Activated T-cell treated with anti-CD3 and anti-CD28 coated beads for 4 hours (primary cell): Measurements from ENCODE around the gene CGB8.
A peak's percentile ranks its signal among the peaks of the same experiment; 100 is the strongest.
"Not testable (repeated sequence)": the region's sequence is repeated elsewhere in the genome, so short reads cannot be mapped to it uniquely, and the experiment has no call there.

Experiments
- DNase-seq: peaks from one replicate; pipeline ENCODE4 v3.0.0-alpha.2; 2020

The CGB8 gene

DNA sequence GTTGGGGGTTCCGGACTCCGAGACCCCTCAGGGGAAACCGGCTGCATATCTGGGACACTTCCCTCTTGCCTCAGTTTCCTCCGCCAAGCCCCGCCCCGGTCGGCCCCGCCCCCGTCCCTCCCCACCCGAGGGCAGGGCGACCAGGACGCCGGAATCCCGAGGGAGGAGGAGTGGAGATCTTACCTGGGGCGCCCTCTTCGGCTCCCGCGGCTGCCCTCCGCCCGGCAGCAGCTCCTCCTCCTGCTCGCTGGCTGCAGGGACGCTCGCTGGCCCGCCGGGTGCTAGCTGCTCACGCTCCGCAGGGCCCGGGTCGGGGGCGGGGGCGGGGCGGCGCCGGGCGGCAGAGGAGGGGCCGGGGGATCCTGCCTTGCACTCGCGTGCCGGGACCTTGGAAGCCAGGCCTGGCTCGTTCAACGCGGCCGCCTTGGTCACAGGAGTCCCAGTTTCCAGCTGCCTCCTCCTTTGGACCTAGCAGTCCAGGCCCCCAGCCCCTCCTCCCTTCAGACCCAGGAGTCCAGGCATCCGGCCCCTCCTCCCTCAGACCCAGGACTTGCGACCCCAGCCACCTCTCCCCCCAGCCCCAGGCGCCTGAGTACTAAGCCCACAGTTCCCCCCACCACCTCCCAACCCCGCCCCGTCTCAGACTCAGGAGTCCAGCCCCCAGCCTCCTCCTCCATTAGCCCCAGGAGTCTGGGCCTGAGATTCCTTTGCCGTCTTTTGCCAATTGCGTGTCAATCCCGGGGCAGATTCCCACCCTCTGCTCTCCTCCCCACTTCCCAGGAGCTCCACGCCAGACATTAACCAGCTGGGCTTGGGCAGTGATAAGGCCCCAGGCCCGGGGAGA is 16.1 kb upstream of the CGB8 start, which contains the start of gene NTF4:
Gene NTF4 (minus strand): TSS at position 51 of the 844 bp plus-strand sequence. CDS start 2,821 bp downstream, outside the sequence.
- no peak for DNase-seq

GRCh38 chr19:49064029-49064629 is 15.2 kb upstream of the CGB8 start:
- DNase-seq = no peak

DNA sequence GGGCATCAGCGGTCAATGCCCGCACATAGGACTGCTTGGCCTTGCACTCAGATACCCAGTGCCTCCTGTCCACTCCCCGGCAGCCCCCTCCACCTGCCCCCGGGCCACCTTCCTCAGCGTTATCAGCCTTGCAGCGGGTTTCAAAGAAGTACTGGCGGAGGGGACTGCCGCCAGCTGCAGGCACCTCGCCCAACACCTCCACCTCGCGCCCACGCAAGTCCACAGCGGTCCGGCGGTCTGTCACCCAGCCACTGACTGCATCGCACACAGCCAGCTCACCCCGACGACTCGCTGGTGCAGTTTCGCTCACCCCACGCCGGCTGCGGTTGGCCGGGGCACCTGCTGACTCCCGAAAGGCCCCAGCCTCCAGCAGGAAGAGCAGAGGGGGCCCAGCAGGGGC is 12.5 kb upstream of the CGB8 start:
- no peak for DNase-seq

DNA sequence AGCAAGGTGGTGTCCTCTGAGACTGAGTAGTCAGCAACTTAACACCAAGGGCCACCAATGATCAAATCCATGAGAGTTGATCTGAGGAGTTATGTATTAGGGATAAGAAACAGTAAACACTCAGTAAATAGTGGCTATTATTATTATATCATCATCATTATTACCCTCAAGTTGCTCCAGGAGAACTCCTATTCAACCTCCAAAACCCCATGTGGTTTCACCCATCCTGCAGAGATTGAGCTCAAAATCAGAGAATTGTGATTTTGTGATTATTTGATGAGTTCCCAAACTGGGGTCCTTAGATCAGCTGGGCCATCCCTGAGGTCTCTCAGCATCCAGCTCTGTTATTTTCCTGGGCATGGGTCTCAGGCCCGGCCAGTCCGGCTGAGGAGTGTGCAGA is 12.1 kb upstream of the CGB8 start:
- no peak for DNase-seq

- no peak for DNase-seq
Measured at GRCh38 chr19:49059053-49059452, 10.1 kb upstream of the CGB8 start.

DNA sequence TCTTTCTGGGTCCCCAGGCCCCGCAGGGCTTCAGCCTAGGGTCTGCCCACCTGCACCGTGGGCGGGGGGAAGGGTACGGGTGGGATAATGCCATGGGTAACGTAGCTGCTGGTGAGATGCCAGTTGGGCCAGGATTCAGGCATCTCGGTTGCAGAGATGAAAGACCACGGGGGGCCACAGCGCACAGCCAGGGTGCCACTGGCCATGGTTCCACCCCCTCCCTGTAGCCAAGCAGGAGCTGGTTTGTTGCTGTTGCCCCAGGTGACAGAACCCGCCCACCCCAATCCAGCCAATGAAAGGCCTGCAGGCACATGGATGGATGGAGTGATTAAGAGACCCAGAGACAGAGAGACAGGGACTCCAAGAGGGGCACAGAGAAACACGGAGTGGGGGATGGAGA is 9.7 kb upstream of the CGB8 start:
- DNase-seq = no peak

GRCh38 chr19:49057636-49058234 is 8.8 kb upstream of the CGB8 start, which contains the start of gene CGB7:
CGB7 (minus strand) TSS chr19:49057749; CDS start chr19:49055375, 2,374 bp downstream.
- peak; percentile 25 for DNase-seq

- not testable (repeated sequence) for DNase-seq
Measured at GRCh38 chr19:49056902-49057596, 8.1 kb upstream of the CGB8 start.

DNA sequence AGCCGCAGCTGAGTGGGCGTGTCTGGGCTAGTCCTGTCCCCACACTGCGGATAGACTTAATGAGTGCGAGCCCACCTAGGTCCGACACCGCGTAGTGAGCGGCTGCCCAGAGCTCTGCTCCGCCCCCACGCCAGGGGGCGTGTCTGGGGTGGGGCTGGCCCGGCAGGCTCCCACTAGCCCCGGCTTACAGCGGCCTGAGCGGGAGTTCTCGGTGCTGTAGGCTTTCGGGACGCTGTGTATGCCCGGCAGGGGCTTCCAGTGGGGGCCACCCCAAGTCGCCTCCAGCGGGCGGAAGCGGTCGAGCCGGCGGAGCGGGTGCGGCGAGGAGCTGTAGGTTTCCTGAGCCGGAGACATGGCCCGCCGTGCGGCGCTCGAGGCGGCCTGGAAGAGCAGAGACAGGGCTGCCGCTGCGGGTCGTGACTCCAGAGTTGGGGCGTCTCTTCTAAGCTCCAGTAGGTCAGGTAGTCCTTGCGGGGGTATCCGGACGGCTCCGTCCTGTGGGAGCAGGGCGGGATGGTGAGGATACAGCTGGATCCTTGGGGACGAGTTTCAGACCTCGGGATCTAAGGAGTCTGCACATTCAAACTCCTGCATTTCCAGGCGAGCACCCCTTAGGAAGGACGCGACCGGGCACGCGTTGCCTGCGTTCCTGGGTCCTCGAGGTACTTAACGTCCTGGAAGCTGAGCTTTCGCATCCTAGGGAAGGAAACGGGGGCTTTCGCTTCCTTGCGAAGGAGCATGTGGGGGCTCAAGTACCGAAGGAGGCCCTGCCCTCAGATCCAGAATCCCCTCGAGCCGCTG is 7.4 kb upstream of the CGB8 start:
- peak; percentile 35 for DNase-seq

GRCh38 chr19:49050376-49051033 is 1.6 kb upstream of the CGB8 start:
- DNase-seq = not testable (repeated sequence)

GRCh38 chr19:49049834-49050233 is 923 bp upstream of the CGB8 start:
- DNase-seq = not testable (repeated sequence)

GRCh38 chr19:49043548-49043947 is 5.4 kb downstream of the CGB8 start, which contains the start of gene CGB5:
CGB5 (plus strand) TSS chr19:49043848; CDS start chr19:49044210, 362 bp downstream.
- DNase-seq = not testable (repeated sequence)

- not testable (repeated sequence) for DNase-seq
Measured at GRCh38 chr19:49042666-49043065, 6.2 kb downstream of the CGB8 start.

DNA sequence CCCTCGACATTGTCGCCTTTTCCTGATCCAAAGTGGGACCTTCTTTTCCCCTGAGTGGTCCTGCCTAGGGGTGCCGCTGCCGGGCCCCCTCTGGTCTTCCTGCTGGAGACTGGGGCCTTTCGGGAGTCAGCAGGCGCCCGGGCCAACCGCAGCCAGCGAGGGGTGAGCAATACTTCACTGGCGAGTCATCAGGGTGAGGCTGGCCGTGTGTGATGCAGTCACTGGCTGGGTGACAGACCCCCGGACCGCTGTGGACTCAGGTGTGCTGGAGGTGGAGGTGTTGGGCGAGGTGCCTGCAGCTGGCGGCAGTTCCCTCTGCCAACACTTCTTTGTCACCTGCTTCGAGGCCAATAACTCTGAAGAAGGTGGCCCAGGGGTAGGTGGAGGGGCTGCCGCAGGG is 6.7 kb downstream of the CGB8 start:
- no peak for DNase-seq

- DNase-seq = not testable (repeated sequence)
Measured at GRCh38 chr19:49039736-49040135, 9.2 kb downstream of the CGB8 start.

DNA sequence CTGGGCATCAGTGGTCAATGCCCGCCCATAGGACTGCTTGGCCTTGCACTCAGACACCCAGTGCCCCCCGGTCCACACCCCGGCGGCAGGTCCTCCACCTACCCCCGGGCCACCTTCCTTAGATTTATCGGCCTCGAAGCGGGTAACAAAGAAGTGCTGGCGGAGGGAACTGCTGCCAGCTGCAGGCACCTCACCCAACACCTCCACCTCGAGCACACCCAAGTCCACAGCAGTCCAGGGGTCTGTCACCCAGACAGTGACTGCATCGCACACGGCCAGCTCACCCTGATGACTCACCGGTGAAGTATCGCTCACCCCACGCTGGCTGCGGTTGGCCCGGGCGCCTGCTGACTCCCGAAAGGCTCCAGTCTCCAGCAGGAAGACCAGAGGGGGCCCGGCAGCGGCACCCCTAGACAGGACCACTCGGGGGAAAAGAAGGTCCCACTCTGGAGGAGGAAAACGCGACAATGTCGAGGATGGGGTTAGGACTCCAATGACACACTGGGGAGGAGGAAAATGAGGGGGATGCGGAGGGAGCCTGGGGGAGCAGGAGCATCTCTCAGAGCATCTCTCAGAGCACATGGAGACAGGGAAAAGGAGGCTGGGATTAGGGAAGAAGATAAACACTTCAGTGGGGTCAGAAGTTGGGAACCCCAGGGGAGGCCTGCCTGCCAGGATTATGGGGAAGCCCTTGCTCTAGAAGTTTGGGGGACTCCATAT is 10.2 kb downstream of the CGB8 start:
- not testable (repeated sequence) for DNase-seq

DNA sequence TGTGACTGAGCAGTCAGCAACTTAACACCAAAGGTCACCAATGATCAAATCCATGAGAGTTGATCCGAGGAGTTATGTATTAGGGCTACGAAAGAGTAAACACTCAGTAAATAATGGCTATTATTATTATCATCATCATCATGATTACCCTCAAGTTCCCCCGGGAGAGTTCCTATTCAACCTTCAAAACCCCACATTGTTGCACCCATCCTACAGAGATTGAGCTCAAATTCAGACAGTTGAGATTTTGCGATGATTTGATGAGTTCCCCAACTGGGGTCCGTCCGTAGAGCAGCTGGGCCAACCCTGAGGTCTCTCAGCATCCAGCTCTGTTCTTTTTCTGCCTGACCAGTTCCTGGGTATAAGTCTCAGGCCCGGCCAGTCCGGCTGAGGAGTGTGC is 10.8 kb downstream of the CGB8 start:
- DNase-seq = not testable (repeated sequence)

DNA sequence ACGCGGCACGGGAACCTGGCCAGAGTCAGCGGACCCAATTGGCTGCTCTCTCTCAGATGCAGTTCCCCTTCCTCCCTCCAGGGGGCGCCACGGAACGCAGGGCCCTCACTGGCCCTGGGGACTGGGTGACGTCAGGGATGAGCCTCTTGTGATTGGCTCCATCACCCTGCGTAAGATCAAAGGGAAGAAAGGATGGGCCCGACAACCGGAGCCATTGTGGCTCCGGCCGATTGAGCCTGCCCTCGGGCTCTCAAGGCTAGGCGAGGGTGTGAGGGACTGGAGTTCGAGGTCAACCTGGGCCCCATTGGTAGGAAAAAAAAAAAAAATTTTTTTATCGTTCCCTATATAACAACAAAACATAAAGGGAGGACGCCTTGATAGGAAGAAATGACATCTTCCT is 12.1 kb downstream of the CGB8 start, which contains the start of gene CGB1:
Gene CGB1 (minus strand): TSS at position 81 of the 400 bp plus-strand sequence. CDS start 184 bp downstream, outside the sequence.
- not testable (repeated sequence) for DNase-seq

GRCh38 chr19:49031642-49032301 is 17.1 kb downstream of the CGB8 start, which contains the start of gene CGB2:
CGB2 (plus strand) TSS chr19:49031890; CDS start chr19:49032096, 206 bp downstream.
- peak; percentile 23 for DNase-seq

DNA sequence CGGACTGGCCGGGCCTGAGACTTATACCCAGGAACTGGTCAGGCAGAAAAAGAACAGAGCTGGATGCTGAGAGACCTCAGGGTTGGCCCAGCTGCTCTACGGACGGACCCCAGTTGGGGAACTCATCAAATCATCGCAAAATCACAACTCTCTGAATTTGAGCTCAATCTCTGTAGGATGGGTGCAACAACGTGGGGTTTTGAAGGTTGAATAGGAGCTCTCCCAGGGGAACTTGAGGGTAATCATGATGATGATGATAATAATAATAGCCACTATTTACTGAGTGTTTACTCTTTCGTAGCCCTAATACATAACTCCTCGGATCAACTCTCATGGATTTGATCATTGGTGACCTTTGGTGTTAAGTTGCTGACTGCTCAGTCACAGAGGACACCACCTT is 18.6 kb downstream of the CGB8 start:
- not testable (repeated sequence) for DNase-seq
